ENCODE results near the gene SRPRA.
A peak's percentile ranks its signal among the peaks of the same experiment; 100 is the strongest.

The SRPRA gene

DNA sequence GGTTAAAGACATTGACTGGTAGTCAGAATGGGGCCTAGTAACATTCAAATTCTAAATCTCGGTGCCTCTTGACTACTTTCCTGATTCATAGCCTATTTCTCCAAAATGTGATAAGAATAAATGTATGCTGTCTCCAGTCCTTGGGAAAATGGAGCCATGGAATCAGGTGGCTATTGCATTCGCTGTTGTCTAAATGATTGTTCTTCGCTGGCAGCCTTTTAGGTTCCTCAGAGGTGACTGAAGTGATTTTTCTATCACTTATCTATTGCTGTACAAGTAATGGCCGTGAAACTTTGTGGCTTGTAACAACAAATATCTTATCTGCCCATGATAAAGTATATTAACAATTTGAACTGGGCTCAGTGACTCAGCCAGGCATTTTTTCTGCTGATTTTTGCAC, 15.4 kb downstream of the SRPRA start:
- no peak for TF ChIP-seq JUND (IDR thresholded peaks at IDR 0.05; ENCODE audit: low read depth)
- in situ Hi-C loops (cut with HindIII; ENCODE audit: low pct_unique_long_range_greater_than_20kb, low sequenced_read_pairs): no loop called here
- DNase-seq (ENCODE audit: low read depth in 1 of 2, low spot score in 1 of 2): no peak

GRCh38 chr11:126246636-126247035, 22.1 kb downstream of the SRPRA start:
- DNase-seq (ENCODE audit: low read depth in 1 of 2, low spot score in 1 of 2): no peak
- TF ChIP-seq JUND (IDR thresholded peaks at IDR 0.05; ENCODE audit: low read depth): no peak
- in situ Hi-C loops (cut with HindIII; ENCODE audit: low pct_unique_long_range_greater_than_20kb, low sequenced_read_pairs): no loop called here

- TF ChIP-seq JUND (IDR thresholded peaks at IDR 0.05; ENCODE audit: low read depth): no peak
- in situ Hi-C loops (cut with HindIII; ENCODE audit: low pct_unique_long_range_greater_than_20kb, low sequenced_read_pairs): no loop called here
- DNase-seq (ENCODE audit: low read depth in 1 of 2, low spot score in 1 of 2): no peak
Measured at GRCh38 chr11:126233391-126233790, 35.3 kb downstream of the SRPRA start.

- DNase-seq (ENCODE audit: low read depth in 1 of 2, low spot score in 1 of 2): no peak
- in situ Hi-C loops (cut with HindIII; ENCODE audit: low pct_unique_long_range_greater_than_20kb, low sequenced_read_pairs): no loop called here
- no peak for TF ChIP-seq JUND (IDR thresholded peaks at IDR 0.05; ENCODE audit: low read depth)
Measured at GRCh38 chr11:126232683-126233082, 36.0 kb downstream of the SRPRA start.

DNA sequence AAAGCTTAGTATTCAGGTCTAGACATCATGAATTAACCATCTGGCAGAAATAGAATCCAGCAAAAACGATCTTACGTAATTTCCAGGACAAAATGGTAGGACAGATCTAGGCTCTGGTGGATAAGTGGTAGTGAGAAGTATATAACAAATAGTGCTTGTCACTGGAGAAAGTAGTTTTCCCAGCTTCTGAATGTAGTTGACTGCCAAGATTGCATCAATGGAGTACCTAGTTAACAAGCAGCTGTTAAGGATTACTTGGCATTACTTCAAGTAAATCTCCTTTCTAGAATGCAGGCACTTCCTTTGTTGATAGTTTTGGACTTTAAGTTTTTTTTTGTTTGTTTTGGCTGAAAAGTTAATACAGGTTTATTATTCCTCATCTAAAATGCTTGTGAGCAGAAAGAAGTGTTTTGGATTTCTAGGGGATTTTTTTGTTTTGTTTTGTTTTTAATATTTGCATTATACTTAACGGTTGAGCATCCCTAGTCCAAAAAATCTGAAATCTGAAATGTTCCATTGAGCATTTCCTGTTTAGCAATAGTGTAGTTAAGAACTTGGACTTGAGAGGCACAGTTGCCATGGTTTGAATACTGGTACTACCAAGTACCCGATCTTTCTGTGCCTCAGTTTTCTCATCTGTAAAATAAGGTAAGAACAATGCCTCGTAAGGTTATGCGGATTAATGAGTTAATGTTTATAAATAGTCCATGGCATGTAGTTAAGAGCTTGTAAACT, 36.8 kb downstream of the SRPRA start:
- no peak for TF ChIP-seq JUND (IDR thresholded peaks at IDR 0.05; ENCODE audit: low read depth)
- in situ Hi-C loops (cut with HindIII; ENCODE audit: low pct_unique_long_range_greater_than_20kb, low sequenced_read_pairs): no loop called here
- DNase-seq (ENCODE audit: low read depth in 1 of 2, low spot score in 1 of 2): peak in 1 of 2 experiments; percentile 22

- in situ Hi-C loops (cut with HindIII; ENCODE audit: low pct_unique_long_range_greater_than_20kb, low sequenced_read_pairs): no loop called here
- DNase-seq (ENCODE audit: low read depth in 1 of 2, low spot score in 1 of 2): no peak
- no peak for TF ChIP-seq JUND (IDR thresholded peaks at IDR 0.05; ENCODE audit: low read depth)
Measured at GRCh38 chr11:126229858-126230540, 38.7 kb downstream of the SRPRA start.

- in situ Hi-C loops (cut with HindIII; ENCODE audit: low pct_unique_long_range_greater_than_20kb, low sequenced_read_pairs): no loop called here
- TF ChIP-seq JUND (IDR thresholded peaks at IDR 0.05; ENCODE audit: low read depth): no peak
- DNase-seq (ENCODE audit: low read depth in 1 of 2, low spot score in 1 of 2): no peak
Measured at GRCh38 chr11:126226334-126227084, 42.2 kb downstream of the SRPRA start.

DNA sequence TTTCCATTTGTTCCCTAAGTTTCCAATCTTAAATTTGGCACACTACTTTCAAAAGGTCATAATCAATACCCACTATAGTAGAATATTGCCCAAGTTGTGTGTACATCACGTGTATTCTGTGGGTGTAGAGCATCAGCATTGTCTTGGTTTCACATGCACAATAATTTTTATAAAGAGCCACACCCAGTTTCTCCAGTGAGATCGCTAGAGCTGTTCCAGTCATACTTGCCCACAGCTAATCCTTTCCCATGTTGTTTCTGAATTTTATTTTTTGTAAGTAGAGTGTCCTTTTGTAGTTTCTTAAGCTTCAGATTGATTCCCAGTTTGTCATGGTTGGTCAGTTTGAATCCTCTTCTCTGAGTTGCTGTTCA, 43.4 kb downstream of the SRPRA start:
- no peak for DNase-seq (ENCODE audit: low read depth in 1 of 2, low spot score in 1 of 2)
- in situ Hi-C loops (cut with HindIII; ENCODE audit: low pct_unique_long_range_greater_than_20kb, low sequenced_read_pairs): no loop called here
- TF ChIP-seq JUND (IDR thresholded peaks at IDR 0.05; ENCODE audit: low read depth): no peak

GRCh38 chr11:126224647-126225294, 43.9 kb downstream of the SRPRA start:
- in situ Hi-C loops (cut with HindIII; ENCODE audit: low pct_unique_long_range_greater_than_20kb, low sequenced_read_pairs): no loop called here
- no peak for TF ChIP-seq JUND (IDR thresholded peaks at IDR 0.05; ENCODE audit: low read depth)
- no peak for DNase-seq (ENCODE audit: low read depth in 1 of 2, low spot score in 1 of 2)

DNA sequence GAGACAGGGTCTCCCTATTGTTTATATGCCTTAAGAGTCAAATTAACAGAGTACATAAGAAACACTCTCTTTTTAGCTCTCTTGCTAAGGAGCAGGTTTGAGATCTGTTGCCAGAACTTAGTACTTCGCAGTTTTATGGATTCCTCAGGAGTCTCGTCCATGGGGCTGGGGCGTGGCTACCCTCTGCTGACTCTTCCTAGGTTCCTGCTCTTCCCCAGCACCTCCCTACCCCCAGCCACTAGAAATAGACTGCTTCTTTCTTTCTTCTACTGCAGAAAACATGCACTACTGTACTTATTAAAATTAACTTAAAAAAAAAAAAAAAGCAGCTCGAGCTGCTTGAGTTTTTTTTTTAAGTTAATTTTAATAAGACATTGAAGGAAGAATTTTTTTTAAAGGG, 49.1 kb downstream of the SRPRA start:
- in situ Hi-C loops (cut with HindIII; ENCODE audit: low pct_unique_long_range_greater_than_20kb, low sequenced_read_pairs): no loop called here
- DNase-seq (ENCODE audit: low read depth in 1 of 2, low spot score in 1 of 2): no peak

DNA sequence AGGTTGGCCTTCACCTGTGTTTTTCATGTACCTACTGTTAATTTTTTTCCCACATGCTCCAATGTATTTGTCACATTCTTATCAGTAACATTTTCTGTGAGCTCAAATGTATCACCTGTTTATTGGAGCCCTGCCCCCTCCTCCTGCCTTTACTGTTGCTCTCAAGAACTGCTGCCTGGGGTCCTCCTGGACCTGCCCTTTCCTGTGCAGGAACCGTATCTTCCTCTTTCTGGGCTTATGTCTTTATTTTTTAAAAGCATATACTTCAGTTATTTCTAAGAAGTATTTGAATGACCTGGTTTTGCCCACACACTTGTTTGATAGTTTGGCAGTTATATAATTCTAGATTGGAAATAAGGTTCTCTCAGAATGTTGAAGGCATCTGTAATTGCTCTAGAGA, 51.2 kb downstream of the SRPRA start:
- in situ Hi-C loops (cut with HindIII; ENCODE audit: low pct_unique_long_range_greater_than_20kb, low sequenced_read_pairs): no loop called here
- DNase-seq (ENCODE audit: low read depth in 1 of 2, low spot score in 1 of 2): no peak
- no peak for TF ChIP-seq JUND (IDR thresholded peaks at IDR 0.05; ENCODE audit: low read depth)

More for the DNA sequence above, 49.1 kb downstream of the SRPRA start:
- TF ChIP-seq JUND (IDR thresholded peaks at IDR 0.05; ENCODE audit: low read depth): no peak

GRCh38 chr11:126216526-126217305, 52.0 kb downstream of the SRPRA start:
- TF ChIP-seq JUND (IDR thresholded peaks at IDR 0.05; ENCODE audit: low read depth): no peak
- no peak for DNase-seq (ENCODE audit: low read depth in 1 of 2, low spot score in 1 of 2)
- in situ Hi-C loops (cut with HindIII; ENCODE audit: low pct_unique_long_range_greater_than_20kb, low sequenced_read_pairs): no loop called here
